SU-DHL-6 (cell line): ENCODE measurements around the gene GCNT2.
"Not testable (repeated sequence)": the region's sequence is repeated elsewhere in the genome, so short reads cannot be mapped to it uniquely, and the experiment has no call there.

Source experiments
- H2AFZ ChIP-seq: fragments of 200-600 bp; sonication (generic); 2 replicates; pipeline ENCODE4 v1.6.1; 2014; ENCODE audit warnings: low read depth, mild to moderate bottlenecking, moderate library complexity, mixed read lengths, antibody characterized with exemption, low read length; ENCODE audit not compliant: severe bottlenecking
- H3F3A ChIP-seq: fragments of 200-600 bp; shearing (Covaris generic); 2 replicates; pipeline ENCODE4 v1.6.0; 2016; ENCODE audit warnings: antibody characterized with exemption, mild to moderate bottlenecking; ENCODE audit not compliant: insufficient read depth
- H3K27ac ChIP-seq: fragments of 200-600 bp; sonication (generic); 2 replicates; pipeline ENCODE4 v1.5.1; 2016; ENCODE audit warnings: low read depth, mild to moderate bottlenecking, low read length, moderate library complexity, mixed read lengths
- H3K27me3 ChIP-seq: fragments of 200-600 bp; sonication (generic), shearing (Covaris generic); 2 replicates; pipeline ENCODE4 v1.6.0; 2014; ENCODE audit warnings: mild to moderate bottlenecking, low read length
- H3K36me3 ChIP-seq: fragments of 200-600 bp; sonication (generic); 2 replicates; pipeline ENCODE4 v1.6.1; 2014; ENCODE audit warnings: mild to moderate bottlenecking, low read length, mixed read lengths
- H3K4me2 ChIP-seq: fragments of 300-600, 200-600 bp; shearing (Covaris generic), sonication (generic); 2 replicates; pipeline ENCODE4 v1.6.0; 2014; ENCODE audit warnings: low read length, low read depth, mild to moderate bottlenecking; ENCODE audit not compliant: poor library complexity, severe bottlenecking
- H3K4me3 ChIP-seq: fragments of 200-600 bp; sonication (generic); 2 replicates; pipeline ENCODE4 v1.5.1; 2014; ENCODE audit warnings: antibody characterized with exemption, low read length, mild to moderate bottlenecking, mixed read lengths; ENCODE audit not compliant: insufficient read depth, poor library complexity, severe bottlenecking
- H3K79me2 ChIP-seq: fragments of 200-600 bp; sonication (generic); 2 replicates; pipeline ENCODE4 v1.6.1; 2014; ENCODE audit warnings: mild to moderate bottlenecking, low read length, moderate library complexity; ENCODE audit not compliant: insufficient read depth
- H3K9ac ChIP-seq: fragments of 200-600 bp; sonication (generic); 2 replicates; pipeline ENCODE4 v1.7.0; 2014; ENCODE audit warnings: mild to moderate bottlenecking, low read length
- H3K9me2 ChIP-seq: fragments of 200-600 bp; sonication (generic); replicated peaks from 2 replicates; pipeline ENCODE4 v1.6.1; 2014; ENCODE audit warnings: low read length; ENCODE audit not compliant: insufficient read depth
- H3K9me3 ChIP-seq: fragments of 200-600 bp; sonication (generic); 2 replicates; pipeline ENCODE4 v1.6.1; 2014; ENCODE audit warnings: low read length, mixed read lengths; ENCODE audit not compliant: insufficient read depth
- H4K20me1 ChIP-seq: fragments of 200-600 bp; sonication (generic); 2 replicates; pipeline ENCODE4 v1.6.1; 2014; ENCODE audit warnings: low read depth, mild to moderate bottlenecking, antibody characterized with exemption, low read length, moderate library complexity, mixed read lengths
- CTCF ChIP-seq: fragments of 200-600 bp; sonication (generic); IDR thresholded peaks from one replicate; pipeline ENCODE4 v1.5.1; 2017; ENCODE audit warnings: antibody characterized with exemption, mild to moderate bottlenecking, low read length, moderate library complexity; ENCODE audit not compliant: insufficient read depth, poor library complexity, severe bottlenecking
- EZH2phosphoT487 ChIP-seq: fragments of 200-600 bp; sonication (generic), shearing (Covaris generic); conservative IDR thresholded peaks from 2 replicates; pipeline ENCODE4 v1.6.1; 2018; ENCODE audit warnings: mild to moderate bottlenecking, antibody characterized with exemption, low read length, moderate library complexity, mixed read lengths

GCNT2 gene

GRCh38 chr6:10528158-10528981, 7.2 kb downstream of the GCNT2 start:
- Histone ChIP-seq H2AFZ (peak overlapping the region; percentile 57), H3F3A (peaks cover 56% of the 10 kb centered on the region), H3K79me2 (peaks cover 35% of the 10 kb centered on the region), H3K9me3 (no peaks in the 10 kb centered on the region), H3K27ac (peak overlapping the region; percentile 86), H3K9me2 (no peaks in the 10 kb centered on the region), H3K27me3 (no peaks in the 10 kb centered on the region), H3K9ac (peak overlapping the region; percentile 63), H4K20me1 (no peaks in the 10 kb centered on the region), H3K36me3 (no peaks in the 10 kb centered on the region), H3K4me2 (peak overlapping the region; percentile 63), H3K4me3 (peak overlapping the region; percentile 63)
- TF ChIP-seq CTCF (no peak), EZH2phosphoT487 (no peak)

- Histone ChIP-seq H3K9me2 (no peaks in the 10 kb centered on the region), H3K4me2 (peak overlapping the region; percentile 63), H3F3A (peaks cover 64% of the 10 kb centered on the region), H3K79me2 (peaks cover 35% of the 10 kb centered on the region), H2AFZ (peak overlapping the region; percentile 57), H3K9ac (peak overlapping the region; percentile 63), H3K27ac (peak overlapping the region; percentile 86), H3K36me3 (no peaks in the 10 kb centered on the region), H3K27me3 (no peaks in the 10 kb centered on the region), H3K4me3 (peak overlapping the region; percentile 63), H4K20me1 (no peaks in the 10 kb centered on the region), H3K9me3 (no peaks in the 10 kb centered on the region)
- TF ChIP-seq CTCF (no peak), EZH2phosphoT487 (no peak)
These were observed 8.2 kb downstream of the GCNT2 start for GRCh38 chr6:10529231-10529801.

GRCh38 chr6:10529828-10530374, 8.8 kb downstream of the GCNT2 start:
- H3K9me3 ChIP-seq, H4K20me1 ChIP-seq, H3K9me2 ChIP-seq, H3K36me3 ChIP-seq, H3K27me3 ChIP-seq: not testable (repeated sequence)
- Histone ChIP-seq H3K4me3 (peak overlapping the region; percentile 63), H3F3A (peaks cover 70% of the 10 kb centered on the region), H3K79me2 (peaks cover 35% of the 10 kb centered on the region), H2AFZ (peak overlapping the region; percentile 57), H3K27ac (peak overlapping the region; percentile 86), H3K9ac (peak overlapping the region; percentile 63), H3K4me2 (peak overlapping the region; percentile 63)

GRCh38 chr6:10531503-10531902, 10.4 kb downstream of the GCNT2 start:
- H3F3A ChIP-seq, result peaks cover 83% of the 10 kb centered on the region
- H3K9ac ChIP-seq, result peak overlapping the region; percentile 63
- TF ChIP-seq EZH2phosphoT487, result no peak
- no peak for TF ChIP-seq CTCF
- no peaks in the 10 kb centered on the region for H3K27me3 ChIP-seq
- peak overlapping the region; percentile 63 for H3K4me2 ChIP-seq
- H4K20me1 ChIP-seq, result no peaks in the 10 kb centered on the region
- no peaks in the 10 kb centered on the region for H3K36me3 ChIP-seq
- no peaks in the 10 kb centered on the region for H3K9me3 ChIP-seq
- peak overlapping the region; percentile 86 for H3K27ac ChIP-seq
- H3K9me2 ChIP-seq, result no peaks in the 10 kb centered on the region
- no peak overlapping the region for H2AFZ ChIP-seq
- peaks cover 47% of the 10 kb centered on the region for H3K79me2 ChIP-seq
- H3K4me3 ChIP-seq, result peak overlapping the region; percentile 63
